NCI-H1930 (cell line): ENCODE measurements around the gene RBM15B.

Experiments
- DNase-seq, 2 experiments: peaks; one replicate each; lab custom pipeline; 2025; lab: John Stamatoyannopoulos, UW

The RBM15B gene

DNA sequence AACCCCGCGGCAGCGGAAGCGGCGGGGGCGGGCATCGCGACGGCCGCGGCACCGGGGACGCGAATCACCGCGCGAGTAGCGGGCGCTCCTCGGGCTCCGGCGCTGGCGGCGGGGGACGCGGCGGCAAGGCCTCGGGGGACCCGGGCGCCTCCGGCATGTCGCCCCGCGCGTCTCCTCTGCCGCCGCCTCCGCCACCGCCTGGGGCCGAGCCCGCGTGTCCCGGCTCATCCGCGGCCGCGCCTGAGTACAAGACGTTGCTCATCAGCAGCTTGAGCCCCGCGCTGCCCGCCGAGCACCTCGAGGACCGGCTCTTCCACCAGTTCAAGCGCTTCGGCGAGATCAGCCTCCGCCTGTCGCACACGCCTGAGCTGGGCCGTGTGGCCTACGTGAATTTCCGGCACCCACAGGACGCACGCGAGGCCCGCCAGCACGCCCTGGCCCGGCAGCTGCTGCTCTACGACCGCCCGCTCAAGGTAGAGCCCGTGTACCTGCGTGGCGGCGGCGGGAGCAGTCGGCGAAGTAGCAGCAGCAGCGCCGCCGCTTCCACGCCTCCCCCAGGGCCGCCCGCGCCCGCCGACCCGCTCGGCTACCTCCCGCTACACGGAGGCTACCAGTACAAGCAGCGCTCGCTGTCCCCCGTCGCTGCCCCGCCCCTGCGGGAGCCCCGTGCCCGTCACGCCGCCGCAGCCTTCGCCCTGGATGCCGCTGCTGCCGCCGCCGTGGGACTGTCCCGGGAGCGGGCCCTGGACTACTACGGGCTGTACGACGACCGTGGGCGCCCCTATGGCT, 675 bp downstream of the RBM15B start:
- DNase-seq = no peak

DNA sequence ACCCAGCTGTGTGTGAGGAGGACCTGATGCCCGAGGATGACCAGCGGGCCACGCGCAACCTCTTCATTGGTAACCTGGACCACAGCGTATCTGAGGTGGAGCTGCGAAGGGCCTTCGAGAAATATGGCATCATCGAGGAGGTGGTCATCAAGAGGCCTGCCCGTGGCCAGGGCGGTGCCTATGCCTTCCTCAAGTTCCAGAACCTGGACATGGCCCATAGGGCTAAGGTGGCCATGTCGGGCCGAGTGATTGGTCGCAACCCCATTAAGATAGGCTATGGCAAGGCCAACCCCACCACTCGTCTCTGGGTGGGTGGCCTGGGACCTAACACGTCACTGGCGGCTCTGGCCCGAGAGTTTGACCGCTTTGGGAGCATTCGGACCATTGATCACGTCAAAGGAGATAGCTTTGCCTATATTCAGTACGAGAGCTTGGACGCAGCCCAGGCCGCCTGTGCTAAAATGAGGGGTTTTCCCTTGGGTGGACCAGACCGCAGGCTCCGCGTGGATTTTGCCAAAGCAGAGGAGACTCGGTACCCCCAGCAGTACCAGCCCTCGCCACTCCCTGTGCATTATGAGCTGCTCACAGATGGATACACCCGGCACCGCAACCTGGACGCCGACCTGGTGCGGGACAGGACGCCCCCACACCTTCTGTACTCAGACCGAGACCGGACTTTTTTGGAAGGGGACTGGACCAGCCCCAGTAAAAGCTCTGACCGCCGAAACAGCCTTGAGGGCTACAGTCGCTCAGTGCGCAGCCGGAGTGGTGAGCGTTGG, 1.5 kb downstream of the RBM15B start:
- DNase-seq = no peak

DNA sequence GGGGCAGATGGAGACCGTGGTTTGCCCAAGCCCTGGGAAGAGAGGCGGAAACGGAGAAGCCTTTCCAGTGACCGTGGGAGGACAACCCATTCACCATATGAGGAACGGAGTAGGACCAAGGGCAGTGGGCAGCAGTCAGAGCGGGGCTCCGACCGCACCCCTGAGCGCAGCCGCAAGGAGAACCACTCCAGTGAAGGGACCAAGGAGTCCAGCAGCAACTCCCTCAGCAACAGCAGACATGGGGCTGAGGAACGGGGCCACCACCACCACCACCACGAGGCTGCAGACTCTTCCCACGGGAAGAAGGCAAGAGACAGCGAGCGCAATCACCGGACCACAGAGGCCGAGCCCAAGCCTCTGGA, 2.0 kb downstream of the RBM15B start:
- no peak for DNase-seq

DNA sequence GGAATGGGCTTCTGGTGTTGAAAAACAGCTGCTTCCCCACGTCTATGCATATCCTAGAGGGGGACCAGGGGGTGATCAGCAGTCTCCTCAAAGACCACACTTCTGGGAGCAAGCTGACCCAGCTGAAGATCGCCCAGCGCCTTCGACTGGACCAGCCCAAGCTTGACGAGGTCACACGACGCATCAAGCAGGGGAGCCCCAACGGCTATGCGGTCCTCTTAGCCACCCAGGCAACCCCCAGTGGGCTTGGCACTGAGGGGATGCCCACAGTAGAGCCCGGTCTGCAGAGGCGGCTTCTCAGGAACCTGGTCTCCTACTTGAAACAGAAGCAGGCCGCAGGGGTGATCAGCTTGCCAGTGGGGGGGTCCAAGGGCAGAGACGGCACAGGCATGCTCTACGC, 2.5 kb downstream of the RBM15B start:
- DNase-seq = no peak

DNA sequence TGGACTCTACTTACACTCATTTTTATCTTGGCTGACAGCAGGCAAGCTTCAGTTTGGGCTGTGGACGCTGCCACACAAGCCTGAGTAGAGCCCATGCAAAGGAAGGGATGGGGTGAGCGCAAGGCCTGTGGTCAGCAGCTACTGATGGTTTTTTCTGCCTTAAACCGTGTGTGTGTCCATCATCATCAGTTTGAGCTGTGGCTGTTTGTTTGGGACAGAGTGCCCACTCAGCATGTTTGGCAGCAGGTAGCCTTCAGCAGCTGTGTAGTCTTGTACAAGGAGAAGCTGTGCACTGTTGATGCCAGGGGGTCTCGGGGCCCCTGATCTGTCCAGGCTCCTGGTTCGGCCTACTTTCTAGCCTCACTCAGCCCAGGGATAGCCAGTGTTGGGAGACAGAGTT, 3.5 kb downstream of the RBM15B start:
- DNase-seq = no peak

DNA sequence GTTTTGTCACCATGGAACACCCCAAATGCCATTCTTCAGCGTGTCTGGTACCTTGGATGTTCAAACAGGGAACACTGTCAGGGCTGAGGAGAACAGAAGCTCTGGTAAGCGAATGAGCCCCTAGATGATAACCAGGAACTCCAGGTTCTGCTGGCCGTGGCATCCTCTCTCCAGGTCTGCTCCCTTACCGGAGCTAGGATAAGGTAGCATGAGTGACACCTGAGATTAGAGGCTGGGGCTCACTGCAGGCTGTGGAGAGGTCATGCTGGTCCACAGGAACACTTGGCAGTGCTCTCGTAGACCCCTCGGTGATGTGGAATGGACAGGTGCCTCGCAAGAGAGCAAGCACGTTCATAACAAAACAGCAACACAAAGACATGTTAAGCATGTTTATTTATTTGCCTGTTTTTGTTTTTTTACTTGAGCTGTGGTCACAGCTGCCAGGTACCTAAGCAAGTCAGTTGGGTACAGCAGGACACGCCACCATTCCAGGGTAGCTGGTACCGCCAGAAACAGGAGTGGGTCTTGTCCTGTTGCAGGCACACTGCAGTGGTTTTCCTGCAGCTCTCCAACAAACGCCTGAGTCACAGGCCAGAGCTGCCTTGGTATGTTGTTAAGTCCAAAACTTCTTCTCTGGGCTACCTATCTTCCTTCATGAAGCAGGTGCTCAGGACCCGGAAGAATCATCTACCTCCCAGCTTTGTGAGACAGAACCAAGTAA, 4.6 kb downstream of the RBM15B start:
- no peak for DNase-seq

DNA sequence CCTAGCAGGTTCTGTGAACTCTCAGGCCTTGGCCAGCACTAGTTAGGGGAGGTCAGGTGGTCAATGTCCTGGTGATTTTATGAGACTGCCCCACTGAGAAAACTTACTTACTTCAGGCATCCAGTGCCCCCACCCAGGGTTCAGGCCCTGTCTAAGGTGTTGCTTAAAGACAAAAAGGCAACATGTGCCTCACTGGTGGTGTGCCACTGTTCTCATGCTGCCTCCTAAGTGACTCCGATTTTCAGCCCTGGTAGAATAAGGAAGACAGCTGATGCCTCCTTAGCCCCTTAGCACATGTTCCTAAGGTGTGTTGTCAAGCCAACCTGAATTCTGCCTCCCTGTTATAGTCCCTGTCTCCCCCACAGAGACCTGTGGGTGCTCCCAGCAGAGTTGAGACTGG, 5.3 kb downstream of the RBM15B start:
- DNase-seq = no peak

DNA sequence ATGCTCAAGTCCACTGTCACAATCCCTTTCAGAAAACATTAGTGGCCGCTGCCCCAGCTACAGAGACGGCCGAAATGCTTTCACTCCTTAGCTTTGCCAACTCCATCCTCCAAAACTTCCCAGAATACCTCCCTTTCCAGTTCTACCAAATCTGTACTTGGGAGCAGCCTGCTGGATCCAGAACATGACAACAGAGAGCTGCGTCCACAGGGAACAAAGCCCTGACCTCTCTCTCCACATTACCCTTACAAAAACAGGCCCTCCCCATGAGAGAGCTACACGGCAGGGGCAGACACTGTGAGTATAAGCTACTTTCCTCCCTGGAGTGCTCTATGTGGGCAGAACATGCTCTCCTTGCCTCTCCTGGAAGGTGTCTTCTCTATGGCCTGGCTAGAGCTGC, 6.3 kb downstream of the RBM15B start:
- DNase-seq = no peak

DNA sequence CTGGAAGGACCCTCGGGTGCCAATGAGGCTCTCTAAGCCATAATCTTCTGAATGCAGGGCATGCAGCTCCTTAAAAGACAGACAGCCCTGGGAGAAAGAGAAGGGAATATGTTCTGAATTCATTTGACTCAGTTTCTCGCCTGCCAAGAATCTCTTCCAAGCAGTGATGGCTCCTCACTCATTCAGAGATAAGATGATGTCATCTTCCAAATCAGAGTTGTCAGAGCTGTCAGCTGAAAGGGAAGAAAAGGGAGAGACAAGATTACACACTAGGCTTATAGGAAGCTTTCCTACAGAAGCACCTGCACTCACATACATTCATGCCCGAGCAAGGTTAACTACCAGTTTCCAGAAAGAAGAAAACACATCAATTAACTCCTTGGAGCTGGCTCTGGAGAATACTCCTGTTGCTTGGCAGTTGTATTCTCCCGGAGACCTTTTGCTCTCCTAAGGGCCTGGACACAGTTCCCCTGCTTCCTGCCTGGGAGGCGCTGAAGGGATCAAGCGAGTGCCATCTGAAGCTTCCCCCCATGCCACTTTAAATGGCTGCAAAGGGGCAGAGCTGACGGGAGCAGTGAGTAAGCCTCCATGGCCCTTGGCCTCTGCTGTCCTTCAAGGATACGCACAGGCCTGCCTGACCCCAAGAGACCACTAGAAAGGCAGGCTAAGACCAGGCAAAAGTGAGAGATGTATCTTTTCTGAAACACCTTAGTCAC, 7.7 kb downstream of the RBM15B start:
- DNase-seq = no peak

DNA sequence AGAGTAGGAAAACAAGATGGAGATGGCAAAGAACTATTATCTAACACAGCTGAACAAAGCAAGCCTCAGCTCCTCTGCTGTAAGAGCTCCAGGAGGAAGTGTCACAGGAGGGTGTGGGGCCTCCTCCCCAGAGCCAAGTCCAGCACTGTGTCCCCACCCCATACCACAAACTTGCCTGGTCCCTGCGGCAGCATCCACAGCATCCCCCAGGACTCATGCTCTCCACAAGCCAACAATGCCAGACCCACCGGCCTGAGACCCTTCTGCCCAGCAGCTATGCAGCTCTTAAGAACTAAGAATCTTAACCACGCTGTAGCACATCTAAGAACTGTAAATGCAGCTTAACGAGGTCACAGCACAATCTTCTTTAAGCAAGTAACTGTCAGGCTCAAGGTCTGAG, 9.1 kb downstream of the RBM15B start:
- DNase-seq = no peak

DNA sequence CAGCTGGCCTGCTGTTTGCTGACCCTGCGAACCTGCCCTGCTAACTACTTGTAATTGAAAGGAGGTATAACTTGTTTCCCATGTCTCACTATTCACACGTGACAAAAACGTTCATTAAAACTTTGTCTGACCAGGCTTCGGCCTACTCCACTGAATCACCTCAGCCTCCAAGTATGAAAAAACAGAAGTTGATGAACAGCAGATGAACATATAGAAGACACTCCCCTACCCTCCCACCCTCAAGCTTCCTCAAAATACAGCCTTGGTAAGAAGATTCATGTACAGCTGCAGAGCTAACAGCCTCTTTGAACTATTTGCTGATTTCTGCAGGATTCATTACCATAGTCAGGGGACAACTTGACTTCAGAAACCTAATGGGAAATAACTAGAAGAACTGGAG, 10.7 kb downstream of the RBM15B start:
- no peak for DNase-seq

DNA sequence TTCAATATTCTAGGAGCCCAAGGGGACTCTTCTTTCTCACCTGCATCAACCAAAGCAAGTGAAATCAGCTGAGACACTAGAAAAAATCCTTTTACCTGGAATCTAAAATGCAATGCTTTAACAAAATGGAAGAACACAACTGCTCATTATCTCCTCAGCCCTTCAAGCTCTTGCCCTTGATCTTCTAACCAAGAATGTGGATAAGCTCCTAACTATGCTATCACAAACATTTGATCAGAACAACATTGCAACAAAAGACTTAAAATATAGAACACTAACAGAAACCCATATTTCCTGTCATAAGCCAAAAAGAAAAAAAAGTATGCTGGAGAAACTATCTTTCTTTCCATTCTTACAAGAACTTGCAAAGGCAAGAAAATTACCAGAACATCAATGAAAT, 12.6 kb downstream of the RBM15B start:
- no peak for DNase-seq

DNA sequence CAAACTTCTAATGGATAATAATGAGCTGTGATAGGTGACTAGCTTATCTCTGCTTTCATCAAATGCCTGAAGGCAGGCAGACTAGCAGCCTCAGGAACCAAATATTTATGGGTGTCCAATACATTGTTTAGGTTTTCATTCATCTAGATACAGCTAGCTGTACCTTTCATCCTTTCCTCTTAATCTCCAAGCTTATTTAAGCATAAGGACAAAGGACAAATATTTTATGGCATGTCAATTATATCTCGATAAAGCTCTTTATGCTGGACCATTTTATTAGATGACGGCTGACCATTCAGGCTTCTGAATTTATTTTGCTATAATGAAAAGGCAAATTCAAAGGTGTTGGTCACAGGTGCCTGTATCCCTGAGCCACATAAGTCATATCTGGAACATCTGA, 16.9 kb downstream of the RBM15B start:
- no peak for DNase-seq

DNA sequence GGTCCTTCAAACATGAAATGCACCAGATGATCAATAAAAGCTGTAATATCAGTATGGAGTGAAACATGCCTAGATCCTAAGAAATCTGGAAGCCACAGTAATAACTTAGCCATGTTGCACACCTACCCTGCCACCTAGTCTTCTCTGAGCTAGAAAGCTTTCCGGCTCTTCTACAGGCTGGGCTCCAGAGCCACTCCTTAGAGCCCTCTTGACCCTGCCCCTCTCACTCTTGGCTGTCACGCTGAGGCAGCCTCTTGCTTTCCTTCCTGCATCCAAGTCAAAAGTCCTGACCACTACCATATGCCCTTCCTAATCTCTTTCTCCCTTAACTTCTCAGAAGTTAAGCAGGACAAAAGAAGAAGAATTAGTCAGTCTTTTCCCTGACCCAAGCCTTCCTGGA, 17.7 kb downstream of the RBM15B start:
- DNase-seq = no peak

DNA sequence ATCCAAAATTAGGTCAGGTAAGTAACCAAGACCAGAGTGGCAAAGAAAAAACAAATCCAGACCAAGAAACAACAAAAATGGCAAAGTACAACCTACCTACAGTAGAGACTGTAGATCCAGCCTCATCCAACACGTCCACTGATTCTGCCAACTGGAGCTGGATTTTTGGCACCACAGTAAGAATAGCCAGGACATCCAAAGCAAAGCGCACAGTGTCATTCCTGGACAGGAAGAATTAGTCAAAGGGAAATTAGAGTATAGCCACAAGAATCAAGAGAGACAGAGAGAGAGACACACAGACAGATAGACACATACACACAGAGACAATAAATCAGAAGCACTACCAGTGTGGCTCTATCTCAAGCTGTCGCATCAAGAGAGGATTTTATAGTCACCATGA, 31.1 kb downstream of the RBM15B start:
- no peak for DNase-seq

DNA sequence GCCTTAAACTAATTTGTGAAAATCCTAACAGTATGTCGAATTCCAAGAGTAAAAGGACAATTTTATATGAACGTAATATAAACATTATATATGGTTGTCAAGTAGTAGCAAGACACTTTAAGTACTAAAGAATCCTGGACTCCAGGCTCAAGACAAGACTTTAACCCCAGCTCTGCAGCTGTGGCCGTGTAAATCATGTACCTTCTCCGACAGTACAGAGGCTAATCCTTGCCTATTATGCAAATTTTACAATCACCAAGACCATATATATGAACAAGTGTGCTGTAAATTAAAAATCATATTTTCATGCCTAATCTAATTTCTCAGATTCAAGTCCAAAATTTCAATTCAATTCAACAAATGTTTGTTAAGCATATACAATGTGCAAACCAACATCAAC, 35.8 kb downstream of the RBM15B start:
- DNase-seq = no peak

DNA sequence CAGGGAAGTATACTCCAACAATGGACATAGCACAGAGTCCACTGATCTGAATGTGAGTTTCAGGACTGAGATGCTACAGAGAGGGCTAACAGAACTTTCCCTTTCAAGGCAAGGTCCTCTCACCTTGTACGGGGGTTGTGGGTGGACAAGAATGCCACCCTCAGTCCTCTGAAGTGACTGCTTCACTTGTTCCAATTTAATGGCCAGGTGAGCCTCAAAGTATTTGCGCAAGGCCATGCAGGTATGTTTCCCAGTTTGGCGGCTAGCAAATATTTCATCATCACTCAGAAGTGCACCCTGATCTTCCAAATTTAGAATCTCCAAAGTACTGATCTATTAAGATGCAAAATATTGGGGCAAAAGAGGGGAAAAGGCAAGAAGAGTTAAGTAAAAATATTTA, 38.1 kb downstream of the RBM15B start:
- DNase-seq = no peak

DNA sequence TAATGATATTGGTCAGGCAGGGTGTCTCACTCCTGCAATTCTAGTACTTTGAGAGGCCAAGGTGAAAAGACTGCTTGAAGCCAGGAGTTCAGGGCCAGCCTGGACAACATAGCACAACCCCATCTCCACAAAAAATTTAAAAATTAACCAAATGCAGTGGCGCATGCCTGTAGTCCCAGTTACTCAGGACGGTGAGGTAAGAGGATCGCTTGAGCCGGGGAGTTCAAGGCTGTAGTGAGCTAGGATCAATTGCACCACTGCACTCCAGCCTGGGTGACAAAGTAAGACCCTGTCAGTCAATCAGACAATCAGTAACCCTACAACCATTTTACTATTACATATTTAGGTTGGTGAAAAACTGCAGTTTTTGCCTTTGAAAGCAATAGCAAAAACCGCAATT, 43.0 kb downstream of the RBM15B start:
- DNase-seq = no peak

DNA sequence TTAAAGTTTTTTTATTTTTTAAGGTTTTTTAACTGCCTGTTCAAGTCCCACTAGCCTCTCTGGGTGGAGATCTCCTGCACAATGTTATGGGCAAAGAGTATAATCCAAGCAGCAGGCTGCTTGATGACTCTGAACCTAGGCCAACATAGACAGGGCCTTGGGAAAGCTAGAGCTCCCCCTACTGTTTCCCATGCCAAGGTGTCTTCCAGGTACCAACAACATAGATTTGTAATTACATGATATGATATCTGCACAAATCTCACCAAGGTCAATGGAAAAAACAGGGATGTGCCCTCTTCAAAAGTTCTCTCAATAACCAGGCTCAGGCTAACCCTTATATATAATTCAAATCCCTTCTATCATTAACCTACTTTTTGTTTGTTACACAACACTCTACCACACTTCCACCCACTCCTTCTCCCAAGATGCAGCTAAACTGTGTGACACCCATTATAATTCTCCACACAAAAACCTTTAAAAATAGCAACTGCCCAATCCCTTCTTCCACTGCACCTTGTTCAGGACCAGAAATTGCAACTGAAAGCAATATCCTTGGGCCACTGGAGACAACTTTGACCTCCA, 43.8 kb downstream of the RBM15B start:
- DNase-seq = peak in 1 of 2 experiments; percentile 2

DNA sequence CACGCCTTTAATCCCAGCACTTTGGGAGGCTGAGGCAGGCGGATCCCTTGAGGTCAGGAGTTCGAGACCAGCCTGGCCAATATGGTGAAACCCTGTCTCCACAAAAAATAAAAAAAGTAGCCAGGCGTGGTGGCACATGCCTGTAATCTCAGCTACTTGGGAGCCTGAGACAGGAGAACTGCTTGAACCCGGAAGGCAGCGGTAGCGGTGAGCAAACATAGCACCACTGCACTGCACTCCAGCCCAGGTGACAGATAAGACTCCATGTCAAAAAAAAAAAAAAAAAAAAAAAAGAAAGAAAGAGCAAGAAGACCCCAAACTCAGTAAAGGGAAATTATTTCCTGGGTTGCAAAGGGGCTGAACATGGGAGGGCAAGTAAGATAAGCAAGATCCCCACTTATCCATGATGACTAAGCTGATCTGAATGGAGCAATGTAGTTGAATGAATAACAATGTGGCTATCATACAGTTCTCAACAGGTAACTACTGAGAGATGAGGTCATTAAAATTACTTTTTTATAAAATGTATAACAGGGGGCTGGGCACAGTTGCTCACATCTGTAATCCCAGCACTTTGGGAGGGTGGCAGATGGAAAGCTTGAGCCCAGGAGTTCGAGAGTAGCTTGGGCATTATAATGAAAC, 46.0 kb downstream of the RBM15B start:
- no peak for DNase-seq

DNA sequence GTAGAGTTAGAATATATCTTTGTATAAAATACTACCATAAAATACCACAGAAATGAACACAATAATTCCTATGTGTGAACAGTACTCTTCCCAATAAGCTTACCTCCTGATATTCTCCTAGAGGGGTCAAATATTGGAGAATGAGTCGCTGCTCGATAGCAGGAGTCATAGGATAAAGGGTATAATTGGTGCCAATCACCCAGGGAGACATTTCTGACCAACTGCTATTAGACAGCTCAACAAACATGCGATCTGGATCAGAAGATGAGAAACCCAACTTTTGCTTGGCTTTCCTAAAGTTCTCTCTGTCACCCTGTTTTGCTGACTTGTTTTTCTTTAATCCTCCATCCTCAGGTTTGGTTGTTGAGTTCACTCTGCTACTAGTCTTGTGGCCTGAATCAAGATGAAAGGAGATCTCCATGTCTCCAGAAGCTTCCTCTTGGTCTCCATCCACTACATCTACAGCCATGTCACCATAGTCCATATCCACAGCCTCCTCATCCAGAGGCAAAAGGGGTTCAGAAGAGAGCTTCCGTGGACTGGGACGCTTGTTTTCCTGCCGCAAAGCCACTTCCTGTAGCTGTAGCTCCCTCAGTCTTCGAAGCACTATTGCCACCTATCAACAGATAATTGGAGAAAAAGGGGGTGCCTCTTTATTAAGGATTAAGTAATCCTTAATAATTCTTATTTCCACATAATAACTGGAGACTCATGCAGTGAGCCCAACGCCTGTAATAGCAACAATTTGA, 50.4 kb downstream of the RBM15B start:
- DNase-seq = no peak
